HCT116 (cell line): Measurements from ENCODE around the gene ELAPOR2.
"Not testable (repeated sequence)": the region's sequence is repeated elsewhere in the genome, so short reads cannot be mapped to it uniquely, and the experiment has no call there.

Experiments used
- SRF ChIP-seq: IDR thresholded peaks from 2 replicates; pipeline ENCODE4 v1.6.1; 2012; ENCODE audit warnings: low read depth
- TF ChIP-seq, protein P1 (sequence below), 3 experiments: fragments of 200-600 bp in 1 of 3; sonication (generic) in 1 of 3; IDR thresholded peaks in 2 of 3; conservative IDR thresholded peaks in 1 of 3; 2 replicates each; pipeline ENCODE4 v1.5.1; 2012 to 2017; ENCODE audit warnings: low read depth in 2 of 3, low read length in 2 of 3, antibody characterized with exemption in 1 of 3, borderline replicate concordance in 1 of 3, control low read depth in 1 of 3, mild to moderate bottlenecking in 1 of 3, mixed read lengths in 1 of 3, mixed run types in 1 of 3, moderate library complexity in 1 of 3; ENCODE audit not compliant: insufficient read depth in 1 of 3

DNA sequence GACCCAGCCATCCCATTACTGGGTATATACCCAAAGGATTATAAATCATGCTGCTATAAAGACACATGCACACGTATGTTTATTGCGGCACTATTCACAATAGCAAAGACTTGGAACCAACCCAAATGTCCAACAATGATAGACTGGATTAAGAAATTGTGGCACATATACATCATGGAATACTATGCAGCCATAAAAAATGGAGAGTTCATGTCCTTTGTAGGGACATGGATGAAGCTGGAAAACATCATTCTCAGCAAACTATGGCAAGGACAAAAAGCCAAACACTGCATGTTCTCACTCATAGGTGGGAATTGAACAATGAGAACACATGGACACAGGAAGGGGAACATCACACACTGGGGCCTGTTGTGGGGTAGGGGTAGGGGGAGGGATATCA, 37.9 kb upstream of the ELAPOR2 start:
- TF ChIP-seq, protein P1, sequence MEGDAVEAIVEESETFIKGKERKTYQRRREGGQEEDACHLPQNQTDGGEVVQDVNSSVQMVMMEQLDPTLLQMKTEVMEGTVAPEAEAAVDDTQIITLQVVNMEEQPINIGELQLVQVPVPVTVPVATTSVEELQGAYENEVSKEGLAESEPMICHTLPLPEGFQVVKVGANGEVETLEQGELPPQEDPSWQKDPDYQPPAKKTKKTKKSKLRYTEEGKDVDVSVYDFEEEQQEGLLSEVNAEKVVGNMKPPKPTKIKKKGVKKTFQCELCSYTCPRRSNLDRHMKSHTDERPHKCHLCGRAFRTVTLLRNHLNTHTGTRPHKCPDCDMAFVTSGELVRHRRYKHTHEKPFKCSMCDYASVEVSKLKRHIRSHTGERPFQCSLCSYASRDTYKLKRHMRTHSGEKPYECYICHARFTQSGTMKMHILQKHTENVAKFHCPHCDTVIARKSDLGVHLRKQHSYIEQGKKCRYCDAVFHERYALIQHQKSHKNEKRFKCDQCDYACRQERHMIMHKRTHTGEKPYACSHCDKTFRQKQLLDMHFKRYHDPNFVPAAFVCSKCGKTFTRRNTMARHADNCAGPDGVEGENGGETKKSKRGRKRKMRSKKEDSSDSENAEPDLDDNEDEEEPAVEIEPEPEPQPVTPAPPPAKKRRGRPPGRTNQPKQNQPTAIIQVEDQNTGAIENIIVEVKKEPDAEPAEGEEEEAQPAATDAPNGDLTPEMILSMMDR (IDR thresholded peaks at IDR 0.05 in 2 of 3, conservative IDR thresholded peaks at IDR 0.05 in 1 of 3; ENCODE audit: borderline replicate concordance in 1 of 3, insufficient read depth in 1 of 3, low read depth in 2 of 3, low read length in 2 of 3): not testable (repeated sequence)
- not testable (repeated sequence) for TF ChIP-seq SRF
